Inflammatory macrophage treated with lipopolysaccharide for 4 hours (primary cell): ENCODE data around the gene SORCS3.

Experiments
- DNase-seq: peaks from one replicate; pipeline ENCODE4 v3.0.0-alpha.2; 2020

SORCS3 gene

GRCh38 chr10:105197598-105198364 lies 556.7 kb downstream of the SORCS3 start:
- no peak for DNase-seq

GRCh38 chr10:105206616-105207015 lies 565.5 kb downstream of the SORCS3 start:
- DNase-seq, result no peak

GRCh38 chr10:105207476-105207995 lies 566.4 kb downstream of the SORCS3 start:
- DNase-seq, result no peak

GRCh38 chr10:105210546-105210945 lies 569.5 kb downstream of the SORCS3 start:
- DNase-seq, result no peak

- DNase-seq, result no peak
Measured at GRCh38 chr10:105237685-105238084, 596.6 kb downstream of the SORCS3 start.

- DNase-seq, result no peak
Measured at GRCh38 chr10:105239311-105240219, 598.5 kb downstream of the SORCS3 start.

GRCh38 chr10:105241254-105241653 lies 600.2 kb downstream of the SORCS3 start:
- no peak for DNase-seq

GRCh38 chr10:105243381-105243780 lies 602.3 kb downstream of the SORCS3 start:
- DNase-seq, result no peak

GRCh38 chr10:105243825-105244224 lies 602.7 kb downstream of the SORCS3 start:
- no peak for DNase-seq

GRCh38 chr10:105247831-105248499 lies 606.9 kb downstream of the SORCS3 start:
- no peak for DNase-seq

- DNase-seq, result no peak
Measured at GRCh38 chr10:105252911-105253310, 611.8 kb downstream of the SORCS3 start.

GRCh38 chr10:105253515-105254212 lies 612.6 kb downstream of the SORCS3 start:
- no peak for DNase-seq

GRCh38 chr10:105258036-105258673 lies 617.1 kb downstream of the SORCS3 start:
- no peak for DNase-seq

- no peak for DNase-seq
Measured at GRCh38 chr10:105258674-105259065, 617.6 kb downstream of the SORCS3 start.

- no peak for DNase-seq
Measured at GRCh38 chr10:105259201-105259600, 618.1 kb downstream of the SORCS3 start.

GRCh38 chr10:105262666-105263065 lies 621.6 kb downstream of the SORCS3 start:
- no peak for DNase-seq

- DNase-seq, result no peak
Measured at GRCh38 chr10:105266966-105267539, 626.0 kb downstream of the SORCS3 start.

- no peak for DNase-seq
Measured at GRCh38 chr10:105268961-105269360, 627.9 kb downstream of the SORCS3 start.

GRCh38 chr10:105269689-105270088 lies 628.6 kb downstream of the SORCS3 start:
- no peak for DNase-seq

- DNase-seq, result no peak
Measured at GRCh38 chr10:105274556-105275070, 633.5 kb downstream of the SORCS3 start.

- DNase-seq, result no peak
Measured at GRCh38 chr10:105278439-105278838, 637.3 kb downstream of the SORCS3 start.
